Trophoblast cell (in vitro differentiated cells and primary cell): Measurements from ENCODE around the gene IGSF11.

Experiments
- DNase-seq, 2 donors: peaks; one replicate each; pipeline ENCODE4 v3.0.0-alpha.2; 2016
- H2AFZ ChIP-seq: 2 replicates; pipeline ENCODE4 v1.6.1; 2013; ENCODE audit warnings: low read length, moderate library complexity, mild to moderate bottlenecking; ENCODE audit not compliant: insufficient read depth, poor library complexity
- H2AK5ac ChIP-seq: 2 replicates; pipeline ENCODE4 v1.6.1; 2013; ENCODE audit warnings: mild to moderate bottlenecking, low read length
- H2BK120ac ChIP-seq: 2 replicates; pipeline ENCODE4 v1.6.1; 2013; ENCODE audit warnings: low read length, mild to moderate bottlenecking, moderate library complexity; ENCODE audit not compliant: insufficient read depth, poor library complexity
- H2BK12ac ChIP-seq: 2 replicates; pipeline ENCODE4 v1.6.1; 2013; ENCODE audit warnings: mild to moderate bottlenecking, low read length, moderate library complexity
- H2BK5ac ChIP-seq: 2 replicates; pipeline ENCODE4 v1.6.1; 2013; ENCODE audit warnings: low read length, low read depth, moderate library complexity, mild to moderate bottlenecking; ENCODE audit not compliant: poor library complexity
- H3K14ac ChIP-seq: 2 replicates; pipeline ENCODE4 v1.6.1; 2013; ENCODE audit warnings: mild to moderate bottlenecking, low read length
- H3K18ac ChIP-seq: 2 replicates; pipeline ENCODE4 v1.6.1; 2013; ENCODE audit warnings: mild to moderate bottlenecking, low read length
- H3K23ac ChIP-seq: 2 replicates; pipeline ENCODE4 v1.6.1; 2013; ENCODE audit warnings: low read length
- H3K27ac ChIP-seq: 2 replicates; pipeline ENCODE4 v1.5.1; 2013; ENCODE audit warnings: low read depth, mild to moderate bottlenecking, inconsistent platforms, low read length, moderate library complexity
- H3K27me3 ChIP-seq: 2 replicates; pipeline ENCODE4 v1.6.1; 2013; ENCODE audit warnings: inconsistent platforms, mild to moderate bottlenecking, low read length, moderate library complexity; ENCODE audit not compliant: insufficient read depth
- H3K36me3 ChIP-seq, 2 experiments: 1 replicate in 1 of 2; 2 replicates in 1 of 2; pipeline ENCODE4 v1.6.1; 2013; ENCODE audit warnings: low read length in 2 of 2, mild to moderate bottlenecking in 2 of 2, moderate library complexity in 1 of 2; ENCODE audit not compliant: insufficient read depth in 2 of 2, control insufficient read depth in 1 of 2
- H3K4ac ChIP-seq: 2 replicates; pipeline ENCODE4 v1.6.1; 2013; ENCODE audit warnings: low read depth, mild to moderate bottlenecking, low read length, moderate library complexity
- H3K4me1 ChIP-seq, 2 experiments: 1 replicate in 1 of 2; 2 replicates in 1 of 2; pipeline ENCODE4 v1.6.1; 2013; ENCODE audit warnings: low read length in 2 of 2, mild to moderate bottlenecking in 2 of 2, moderate library complexity in 1 of 2; ENCODE audit not compliant: insufficient read depth in 2 of 2, control insufficient read depth in 1 of 2
- H3K4me2 ChIP-seq: 2 replicates; pipeline ENCODE4 v1.6.1; 2013; ENCODE audit warnings: inconsistent platforms, mild to moderate bottlenecking, low read length, moderate library complexity
- H3K4me3 ChIP-seq: 2 replicates; pipeline ENCODE4 v1.5.1; 2013; ENCODE audit warnings: mild to moderate bottlenecking, low read depth, low read length, inconsistent platforms
- H3K79me1 ChIP-seq: one replicate; pipeline ENCODE4 v1.6.1; 2013; ENCODE audit warnings: low read length
- H3K79me2 ChIP-seq: 2 replicates; pipeline ENCODE4 v1.6.1; 2013; ENCODE audit warnings: low read length, mild to moderate bottlenecking; ENCODE audit not compliant: control insufficient read depth, insufficient read depth, poor library complexity
- H3K9ac ChIP-seq: 2 replicates; pipeline ENCODE4 v1.6.1; 2013; ENCODE audit warnings: mild to moderate bottlenecking, low read length
- H3K9me3 ChIP-seq: 2 replicates; pipeline ENCODE4 v1.6.1; 2013; ENCODE audit warnings: low read depth, mild to moderate bottlenecking, control low read depth, inconsistent platforms, low read length; ENCODE audit not compliant: insufficient read depth
- H4K12ac ChIP-seq: 2 replicates; pipeline ENCODE4 v1.6.1; 2013; ENCODE audit warnings: low read depth, mild to moderate bottlenecking, low read length, moderate library complexity
- H4K8ac ChIP-seq: 2 replicates; pipeline ENCODE4 v1.6.1; 2013; ENCODE audit warnings: low read depth, mild to moderate bottlenecking, low read length, moderate library complexity
- H4K91ac ChIP-seq: one replicate; pipeline ENCODE4 v1.6.1; 2013; ENCODE audit warnings: low read depth, mild to moderate bottlenecking, low read length, moderate library complexity
- WGBS: extraction: QIAGEN DNeasy Blood & Tissue Kit; methylation state at CpG from one replicate; pipeline ENCODE4 v1.1.7; 2013; ENCODE audit warnings: missing lambda C conversion rate; ENCODE audit not compliant: insufficient read length, insufficient coverage; ENCODE audit errors: extremely low coverage; 5-methylcytosine and 5-hydroxymethylcytosine counted together

IGSF11 gene

DNA sequence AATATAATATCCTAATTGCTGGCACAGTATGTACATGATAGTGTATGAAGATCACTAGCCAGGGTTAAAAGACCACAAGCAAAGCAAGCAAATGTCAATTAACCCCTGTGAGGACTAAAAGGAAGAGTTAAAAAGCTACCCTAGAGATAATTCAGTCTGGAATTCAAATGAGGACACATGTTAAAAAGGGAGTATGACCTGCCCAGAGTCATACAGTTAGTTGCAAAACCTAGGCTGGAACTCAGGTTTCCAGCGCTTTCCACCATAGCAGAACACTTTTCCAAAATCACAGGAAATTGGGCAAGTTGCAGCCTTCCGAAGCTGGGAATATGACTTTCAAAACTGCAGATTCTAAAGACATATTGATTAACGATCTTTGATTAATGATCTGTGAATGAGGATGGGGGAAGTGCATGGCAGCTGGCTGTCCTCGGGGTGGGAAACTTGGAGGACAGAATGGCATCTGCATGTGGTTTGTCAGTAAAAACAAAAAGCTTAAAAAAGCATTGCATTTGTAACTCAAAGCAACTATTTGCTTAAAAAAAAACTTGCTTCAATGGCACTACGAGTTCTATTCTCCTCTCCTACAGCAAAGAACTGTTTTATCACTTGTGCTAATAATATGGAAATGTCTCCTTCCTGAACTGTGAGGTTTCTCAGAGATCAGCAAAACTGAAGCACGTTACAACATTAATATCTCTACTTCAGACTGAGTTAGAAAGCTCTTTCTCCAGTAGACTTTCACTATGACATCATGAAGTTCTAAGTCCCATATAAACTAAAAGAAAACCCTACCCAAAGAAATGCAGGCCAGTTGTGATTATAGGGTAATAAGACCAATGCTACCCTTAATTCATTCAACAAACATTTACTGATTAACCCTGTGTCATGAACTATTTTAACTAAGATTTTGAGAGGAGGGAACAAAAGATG lies 46.2 kb downstream of the IGSF11 start:
- no peak overlapping the region for H2BK12ac ChIP-seq

GRCh38 chr3:118987477-118987876 lies 47.2 kb downstream of the IGSF11 start:
- H3K27me3 ChIP-seq: no peaks in the 10 kb centered on the region
- no peak overlapping the region for H2AK5ac ChIP-seq
- no peak overlapping the region for H2BK120ac ChIP-seq
- H3K4me1 ChIP-seq: peaks cover 4% of the 10 kb centered on the region in 2 experiments
- H3K14ac ChIP-seq: no peak overlapping the region
- no peaks in the 10 kb centered on the region for H3K79me1 ChIP-seq
- DNase-seq: no peak
- H3K36me3 ChIP-seq: no peaks in the 10 kb centered on the region
- H3K4ac ChIP-seq: no peak overlapping the region
- no CpG with 5 or more reads among the region's 2 CpGs for WGBS
- H3K9me3 ChIP-seq: no peaks in the 10 kb centered on the region
- H3K23ac ChIP-seq: no peak overlapping the region
- H3K27ac ChIP-seq: no peak overlapping the region
- H3K4me2 ChIP-seq: no peak overlapping the region
- no peaks in the 10 kb centered on the region for H3K79me2 ChIP-seq
- no peak overlapping the region for H4K91ac ChIP-seq
- no peak overlapping the region for H2BK5ac ChIP-seq
- H3K4me3 ChIP-seq: no peak overlapping the region
- no peak overlapping the region for H4K12ac ChIP-seq
- H3K18ac ChIP-seq: no peak overlapping the region
- H2AFZ ChIP-seq: no peak overlapping the region
- no peak overlapping the region for H2BK12ac ChIP-seq
- no peak overlapping the region for H3K9ac ChIP-seq
- no peak overlapping the region for H4K8ac ChIP-seq

More for the DNA sequence above, 46.2 kb downstream of the IGSF11 start:
- Histone ChIP-seq H2AFZ (no peak overlapping the region), H3K79me1 (no peaks in the 10 kb centered on the region), H3K27ac (no peak overlapping the region), H2BK5ac (no peak overlapping the region), H3K18ac (no peak overlapping the region), H2AK5ac (no peak overlapping the region), H4K12ac (no peak overlapping the region), H4K8ac (no peak overlapping the region), H3K14ac (no peak overlapping the region), H3K23ac (no peak overlapping the region), H3K4ac (no peak overlapping the region), H3K4me3 (no peak overlapping the region), H3K36me3 (no peaks in the 10 kb centered on the region), H3K4me1 (peaks cover 4% of the 10 kb centered on the region in 2 experiments), H3K9ac (no peak overlapping the region), H3K79me2 (no peaks in the 10 kb centered on the region), H3K4me2 (no peak overlapping the region), H4K91ac (no peak overlapping the region), H3K9me3 (no peaks in the 10 kb centered on the region), H3K27me3 (no peaks in the 10 kb centered on the region), H2BK120ac (no peak overlapping the region)
- no CpG with 5 or more reads among the region's 6 CpGs for WGBS
- DNase-seq: no peak

GRCh38 chr3:118986734-118987133 lies 47.9 kb downstream of the IGSF11 start:
- no peak for DNase-seq
- no peak overlapping the region for H3K9ac ChIP-seq
- H3K79me2 ChIP-seq: no peaks in the 10 kb centered on the region
- no peak overlapping the region for H2BK5ac ChIP-seq
- H3K79me1 ChIP-seq: no peaks in the 10 kb centered on the region
- H4K8ac ChIP-seq: no peak overlapping the region
- no peak overlapping the region for H3K18ac ChIP-seq
- no peaks in the 10 kb centered on the region for H3K27me3 ChIP-seq
- no peaks in the 10 kb centered on the region for H3K9me3 ChIP-seq
- no peak overlapping the region for H3K4me3 ChIP-seq
- no peaks in the 10 kb centered on the region for H3K36me3 ChIP-seq
- H4K91ac ChIP-seq: no peak overlapping the region
- H3K4me2 ChIP-seq: no peak overlapping the region
- H3K23ac ChIP-seq: no peak overlapping the region
- no CpG with 5 or more reads among the region's 2 CpGs for WGBS
- no peak overlapping the region for H3K4ac ChIP-seq
- H3K14ac ChIP-seq: no peak overlapping the region
- H2BK120ac ChIP-seq: no peak overlapping the region
- no peak overlapping the region for H3K27ac ChIP-seq
- peaks cover 4% of the 10 kb centered on the region in 2 experiments for H3K4me1 ChIP-seq
- no peak overlapping the region for H2BK12ac ChIP-seq
- H4K12ac ChIP-seq: no peak overlapping the region
- no peak overlapping the region for H2AFZ ChIP-seq
- H2AK5ac ChIP-seq: no peak overlapping the region

GRCh38 chr3:118984699-118985098 lies 49.9 kb downstream of the IGSF11 start:
- Histone ChIP-seq H4K91ac (no peak overlapping the region), H3K4me3 (no peak overlapping the region), H2AK5ac (no peak overlapping the region), H3K23ac (no peak overlapping the region), H3K79me1 (no peaks in the 10 kb centered on the region), H4K12ac (no peak overlapping the region), H2BK5ac (no peak overlapping the region), H3K9me3 (no peaks in the 10 kb centered on the region), H3K27ac (no peak overlapping the region), H2BK12ac (no peak overlapping the region), H3K4me1 (peaks cover 4% of the 10 kb centered on the region in 2 experiments), H3K4me2 (no peak overlapping the region), H3K79me2 (no peaks in the 10 kb centered on the region), H3K27me3 (no peaks in the 10 kb centered on the region), H3K4ac (no peak overlapping the region), H4K8ac (no peak overlapping the region), H2AFZ (no peak overlapping the region), H2BK120ac (no peak overlapping the region), H3K9ac (no peak overlapping the region), H3K14ac (no peak overlapping the region), H3K36me3 (no peaks in the 10 kb centered on the region), H3K18ac (no peak overlapping the region)
- peak; percentile 28 to 61 for DNase-seq
- WGBS: no CpG with 5 or more reads among the region's 2 CpGs
